PC-3 (cell line): Measurements from ENCODE around the gene MYO1H. TPM values are rescaled to one million over a fixed set of nuclear protein-coding genes. Genes with fewer than 3 reads are reported as not detected.

Source experiments
- ATAC-seq: fragments of 200-7000 bp; cut with Tn5 transposase; 2 replicates; pipeline ENCODE4 v1.9.1; 2020; ENCODE audit warnings: mild to moderate bottlenecking, moderate library complexity
- BruUV-seq: library from RNA; stranded (reverse); fragments of 400-500 nt; replicated peaks from 2 replicates; lab custom pipeline; 2021; lab: Mats Ljungman, UMichigan
- CTCF ChIA-PET: fragments of 300-600 bp; sonication (Branson Sonifier 250); formaldehyde crosslinking; loops from one replicate; lab custom pipeline; 2022; ENCODE audit warnings: antibody characterized with exemption; lab: Charles Lee
- POLR2A ChIA-PET: fragments of 300-600 bp; sonication (Branson Sonifier 250); formaldehyde crosslinking; loops from one replicate; lab custom pipeline; 2022; ENCODE audit warnings: antibody characterized with exemption; ENCODE audit not compliant: unreplicated experiment; lab: Charles Lee
- DNase-seq: peaks from one replicate; pipeline ENCODE4 v3.0.0-alpha.2; 2015
- H2AFZ ChIP-seq: fragments of 300-600 bp; sonication (generic); 2 replicates; pipeline ENCODE4 v1.6.0; 2016; ENCODE audit warnings: antibody characterized with exemption, low read length
- H3F3A ChIP-seq: fragments of 300-600 bp; sonication (generic); one replicate; pipeline ENCODE4 v1.6.0; 2017; ENCODE audit warnings: antibody characterized with exemption, low read length, control low read depth, mild to moderate bottlenecking; ENCODE audit not compliant: unreplicated experiment
- H3K27ac ChIP-seq: fragments of 300-600 bp; sonication (generic); 2 replicates; pipeline ENCODE4 v1.5.1; 2016; ENCODE audit warnings: mild to moderate bottlenecking, low read length
- H3K27me3 ChIP-seq: fragments of 300-600 bp; sonication (generic); 2 replicates; pipeline ENCODE4 v1.6.1; 2016; ENCODE audit warnings: low read length, mixed read lengths
- H3K36me3 ChIP-seq: fragments of 300-600 bp; sonication (generic); 2 replicates; pipeline ENCODE4 v1.6.1; 2016; ENCODE audit warnings: low read depth, mixed run types, low read length, mixed read lengths
- H3K4me1 ChIP-seq: fragments of 300-600 bp; sonication (generic); 2 replicates; pipeline ENCODE4 v1.5.1; 2016; ENCODE audit warnings: low read length; ENCODE audit not compliant: insufficient read depth
- H3K4me2 ChIP-seq: fragments of 300-600 bp; sonication (generic); 2 replicates; pipeline ENCODE4 v1.6.0; 2016; ENCODE audit warnings: low read length
- H3K4me3 ChIP-seq: fragments of 300-600 bp; sonication (generic); 2 replicates; pipeline ENCODE4 v1.5.1; 2016; ENCODE audit warnings: mild to moderate bottlenecking, low read length, mixed read lengths
- H3K79me2 ChIP-seq: fragments of 300-600 bp; sonication (generic); 2 replicates; pipeline ENCODE4 v1.6.1; 2017; ENCODE audit warnings: low read length, mixed read lengths
- H3K9ac ChIP-seq: fragments of 300-600 bp; sonication (generic); 2 replicates; pipeline ENCODE4 v1.6.0; 2016; ENCODE audit warnings: mild to moderate bottlenecking, low read length
- H3K9me2 ChIP-seq: fragments of 300-600 bp; sonication (generic); replicated peaks from 2 replicates; pipeline ENCODE4 v1.6.1; 2016; ENCODE audit warnings: mixed run types, low read length, mixed read lengths
- H3K9me3 ChIP-seq: fragments of 300-600 bp; sonication (generic); 2 replicates; pipeline ENCODE4 v1.6.1; 2016; ENCODE audit warnings: low read length, mixed read lengths
- H4K20me1 ChIP-seq: fragments of 300-600 bp; sonication (generic); 2 replicates; pipeline ENCODE4 v1.6.1; 2016; ENCODE audit warnings: low read length, mixed read lengths
- CTCF ChIP-seq: fragments of 300-600 bp; sonication (generic); conservative IDR thresholded peaks from 2 replicates; pipeline ENCODE4 v1.5.1; 2017; ENCODE audit warnings: antibody characterized with exemption, low read depth, mild to moderate bottlenecking, low read length
- EZH2 ChIP-seq: fragments of 300-600 bp; sonication (generic); IDR thresholded peaks from one replicate; pipeline ENCODE4 v1.6.1; 2017; ENCODE audit warnings: antibody characterized with exemption, mild to moderate bottlenecking, low read length; ENCODE audit not compliant: unreplicated experiment
- EZH2phosphoT487 ChIP-seq: fragments of 300-600 bp; sonication (generic); IDR thresholded peaks from 2 replicates; pipeline ENCODE4 v1.6.1; 2018; ENCODE audit warnings: mild to moderate bottlenecking, antibody characterized with exemption, low read length, borderline replicate concordance
- intact Hi-C: fragments of 100-400 bp; cut with micrococcal nuclease; formaldehyde crosslinking; loops from 2 replicates; pipeline ENCODE4 v1.9.0; 2023
- total RNA-seq: library from RNA; depleted of rRNA; stranded (reverse); fragments of >200 nt; gene quantifications from 2 replicates; pipeline ENCODE4 v1.2.3, GENCODE V29; 2014

The MYO1H gene
- total RNA-seq, 1 experiment from 2014 or later: not detected

- H3F3A ChIP-seq: no peaks in the 10 kb centered on the region
- BruUV-seq: no TSS peak
- no peak overlapping the region for H3K9ac ChIP-seq
- H3K79me2 ChIP-seq: peaks cover 17% of the 10 kb centered on the region
- no peak overlapping the region for H3K4me3 ChIP-seq
- CTCF ChIA-PET: no interaction called here
- DNase-seq (no peak), ATAC-seq (no peak)
- H3K9me3 ChIP-seq: no peaks in the 10 kb centered on the region
- intact Hi-C loops: no loop called here
- TF ChIP-seq EZH2 (no peak), CTCF (no peak), EZH2phosphoT487 (no peak)
- H3K4me1 ChIP-seq: peaks cover 14% of the 10 kb centered on the region; the same call in 1 of the 2 replicates
- H3K4me2 ChIP-seq: no peak overlapping the region
- H2AFZ ChIP-seq: no peak overlapping the region
- POLR2A ChIA-PET: no interaction called here
- no peaks in the 10 kb centered on the region for H3K9me2 ChIP-seq
- peaks cover 42% of the 10 kb centered on the region for H3K36me3 ChIP-seq
- H4K20me1 ChIP-seq: no peaks in the 10 kb centered on the region
- H3K27ac ChIP-seq: no peak overlapping the region
- no peaks in the 10 kb centered on the region for H3K27me3 ChIP-seq
Measured at GRCh38 chr12:109483346-109483745, 135.6 kb downstream of the MYO1H start.

GRCh38 chr12:109485201-109485600, 137.5 kb downstream of the MYO1H start:
- H3K27ac ChIP-seq: no peak overlapping the region
- ChIA-PET CTCF (no interaction called here), POLR2A (no interaction called here)
- TF ChIP-seq CTCF: no peak
- no peaks in the 10 kb centered on the region for H3K9me2 ChIP-seq
- intact Hi-C loops: no loop called here
- ATAC-seq (no peak), DNase-seq (no peak)
- H3K9me3 ChIP-seq: no peaks in the 10 kb centered on the region
- no peaks in the 10 kb centered on the region for H3K79me2 ChIP-seq
- peaks cover 53% of the 10 kb centered on the region for H3K36me3 ChIP-seq
- no peak overlapping the region for H2AFZ ChIP-seq
- H3F3A ChIP-seq: no peaks in the 10 kb centered on the region
- no peak overlapping the region for H3K9ac ChIP-seq
- no peaks in the 10 kb centered on the region for H4K20me1 ChIP-seq
- H3K4me3 ChIP-seq: no peak overlapping the region
- 0 out of 2 replicates have a peak, but pooled peaks cover 8% of the 10 kb centered on the region for H3K4me1 ChIP-seq
- H3K4me2 ChIP-seq: no peak overlapping the region
- no peaks in the 10 kb centered on the region for H3K27me3 ChIP-seq
- BruUV-seq: no TSS peak

DNA sequence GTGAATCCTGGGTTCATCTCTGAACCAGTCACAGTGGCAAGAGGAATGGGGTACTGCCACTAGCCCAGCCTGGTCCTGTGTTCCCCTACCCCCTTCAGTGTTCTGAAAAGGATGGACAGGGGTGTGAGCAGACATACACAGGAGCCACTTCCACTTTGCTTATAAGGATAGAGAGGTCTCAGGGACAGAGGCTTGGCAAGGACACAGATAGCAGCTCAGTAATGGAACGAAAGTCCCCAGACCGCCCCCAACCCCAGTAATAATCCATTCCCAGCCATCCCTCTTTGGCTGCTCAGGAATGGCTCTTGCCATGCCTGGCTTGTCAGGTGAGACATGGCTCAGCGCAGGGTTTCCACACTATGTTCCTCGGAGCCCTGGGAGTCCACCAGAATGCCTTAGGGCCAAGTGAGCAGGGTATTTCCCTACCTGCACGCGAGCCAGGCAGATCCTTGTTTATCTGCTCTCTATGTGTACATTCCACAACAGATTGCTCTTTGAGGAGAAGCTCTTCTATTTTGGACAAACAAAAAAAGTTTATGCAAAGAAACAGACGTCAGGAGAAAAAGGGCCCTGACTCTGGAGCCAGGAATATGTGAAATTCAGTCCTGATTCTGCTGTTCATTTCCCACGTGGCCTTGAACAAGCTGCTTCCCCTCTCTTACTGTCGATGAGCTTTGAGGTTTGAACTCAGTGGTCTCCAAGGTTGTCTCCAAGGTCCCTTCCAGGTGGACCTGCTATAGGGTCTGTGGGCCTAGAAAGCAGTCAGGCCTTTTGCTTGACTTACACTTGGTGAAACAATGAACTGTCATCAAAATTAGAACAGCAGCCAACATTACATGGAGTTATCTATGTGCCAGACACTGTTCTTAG, 139.7 kb downstream of the MYO1H start:
- H3K4me2 ChIP-seq: no peak overlapping the region
- CTCF ChIA-PET: no interaction called here
- TF ChIP-seq CTCF: no peak
- TF ChIP-seq EZH2: no peak
- TF ChIP-seq EZH2phosphoT487: no peak

More for the DNA sequence above, 139.7 kb downstream of the MYO1H start:
- no peaks in the 10 kb centered on the region for H3K9me3 ChIP-seq
- peaks cover 67% of the 10 kb centered on the region for H3K36me3 ChIP-seq
- no peak overlapping the region for H2AFZ ChIP-seq
- H3K9me2 ChIP-seq: no peaks in the 10 kb centered on the region
- POLR2A ChIA-PET: no interaction called here
- H3K27me3 ChIP-seq: no peaks in the 10 kb centered on the region
- no peaks in the 10 kb centered on the region for H3K79me2 ChIP-seq
- H3K9ac ChIP-seq: no peak overlapping the region
- no peaks in the 10 kb centered on the region for H4K20me1 ChIP-seq
- BruUV-seq: no TSS peak
- H3K4me1 ChIP-seq: 0 out of 2 replicates have a peak, but pooled peaks cover 6% of the 10 kb centered on the region
- H3K27ac ChIP-seq: no peak overlapping the region
- H3K4me3 ChIP-seq: no peak overlapping the region
- intact Hi-C loops: no loop called here
- DNase-seq (no peak), ATAC-seq (no peak)
- H3F3A ChIP-seq: no peaks in the 10 kb centered on the region
